Keratinocyte (primary cell): ENCODE results near the gene CPVL.

Experiments
- CTCF ChIP-seq, 3 experiments: IDR thresholded peaks in 1 of 3; conservative IDR thresholded peaks in 1 of 3; optimal IDR thresholded peaks in 1 of 3; 2 replicates in 2 of 3; 3 replicates in 1 of 3; pipeline versions ENCODE3 to v1.5.1; 2011; ENCODE audit warnings: low read length in 3 of 3, mild to moderate bottlenecking in 3 of 3, moderate library complexity in 2 of 3, control low read depth in 1 of 3, inconsistent platforms in 1 of 3; ENCODE audit not compliant: insufficient read depth in 2 of 3; ENCODE audit errors: extremely low read depth in 1 of 3
- EZH2 ChIP-seq: IDR thresholded peaks from one replicate; pipeline ENCODE4 v1.6.1; 2012; ENCODE audit warnings: inconsistent platforms, mild to moderate bottlenecking, low read length, moderate library complexity

GRCh38 chr7:28961972-28962371 lies 184.4 kb downstream of the CPVL start:
- TF ChIP-seq CTCF (optimal IDR thresholded peaks at IDR 0.05 in 1 of 3, IDR thresholded peaks at IDR 0.05 in 1 of 3, conservative IDR thresholded peaks at IDR 0.05 in 1 of 3; ENCODE audit: extremely low read depth in 1 of 3, insufficient read depth in 2 of 3, low read length in 3 of 3) (no peak), EZH2 (no peak)
